GM12878 (cell line): Measurements from ENCODE around the gene APC2. TPM values are rescaled to one million over a fixed set of nuclear protein-coding genes. Genes with fewer than 3 reads are reported as not detected.
A peak's percentile ranks its signal among the peaks of the same experiment; 100 is the strongest.

Experiments
- BACH1 ChIP-seq: fragments of 450-650 bp; IDR thresholded peaks from 2 replicates; pipeline ENCODE4 v1.6.1; 2017; ENCODE audit warnings: mild to moderate bottlenecking, borderline replicate concordance
- CBX5 ChIP-seq: sonication (generic); IDR thresholded peaks from 2 replicates; pipeline ENCODE4 v1.6.1; 2016; ENCODE audit warnings: low read depth, moderate library complexity, mild to moderate bottlenecking, inconsistent platforms
- CHD1 ChIP-seq: IDR thresholded peaks from 2 replicates; pipeline ENCODE4 v1.6.1; 2012; ENCODE audit warnings: low read depth, low read length, improper control_type of control experiment
- CREB1 ChIP-seq: IDR thresholded peaks from 2 replicates; pipeline ENCODE4 v1.6.1; 2012; ENCODE audit warnings: low read depth, mild to moderate bottlenecking, inconsistent platforms
- EED ChIP-seq: sonication (generic); IDR thresholded peaks from 2 replicates; pipeline ENCODE4 v1.6.1; 2016; ENCODE audit warnings: antibody characterized with exemption, low read depth
- EZH2 ChIP-seq: IDR thresholded peaks from 2 replicates; pipeline ENCODE4 v1.6.1; 2012; ENCODE audit warnings: low read depth, mild to moderate bottlenecking, control low read depth, inconsistent platforms, low read length, borderline replicate concordance; ENCODE audit not compliant: control insufficient read depth
- GABPA ChIP-seq: IDR thresholded peaks from 2 replicates; pipeline ENCODE4 v1.6.1; 2014; ENCODE audit warnings: antibody characterized with exemption, low read depth, mild to moderate bottlenecking, inconsistent platforms
- HCFC1 ChIP-seq: fragments of 150-350 bp; IDR thresholded peaks from 2 replicates; pipeline ENCODE4 v1.6.1; 2014; ENCODE audit warnings: low read length
- JUNB ChIP-seq: IDR thresholded peaks from 2 replicates; pipeline ENCODE4 v1.6.1; 2016; ENCODE audit warnings: antibody characterized with exemption, mild to moderate bottlenecking
- KAT2A ChIP-seq: conservative IDR thresholded peaks from 2 replicates; pipeline ENCODE4 v1.6.1; 2011; ENCODE audit warnings: low read depth, low read length; ENCODE audit not compliant: control insufficient read depth
- MXI1 ChIP-seq: fragments of 150-350 bp; IDR thresholded peaks from 2 replicates; pipeline ENCODE4 v1.6.1; 2011; ENCODE audit warnings: low read depth, mild to moderate bottlenecking, inconsistent platforms, low read length, improper control_type of control experiment
- MYB ChIP-seq: fragments of 150-350 bp; IDR thresholded peaks from 2 replicates; pipeline ENCODE4 v1.6.1; 2014; ENCODE audit warnings: mild to moderate bottlenecking, low read depth, low read length, borderline replicate concordance
- PAX5 ChIP-seq: IDR thresholded peaks from 2 replicates; pipeline ENCODE4 v1.6.1; 2011; ENCODE audit warnings: low read depth, low read length, borderline replicate concordance
- RBBP5 ChIP-seq: fragments of 200-600 bp; sonication (generic); conservative IDR thresholded peaks from 2 replicates; pipeline ENCODE4 v1.6.1; 2016
- RCOR1 ChIP-seq: conservative IDR thresholded peaks from 2 replicates; pipeline ENCODE4 v1.6.1; 2012; ENCODE audit warnings: low read depth, low read length, improper control_type of control experiment
- SP1 ChIP-seq: IDR thresholded peaks from one replicate; pipeline ENCODE4 v1.6.1; 2011; ENCODE audit warnings: low read depth, low read length
- TCF7 ChIP-seq: IDR thresholded peaks from 2 replicates; pipeline ENCODE4 v1.6.1; 2014; ENCODE audit warnings: antibody characterized with exemption, borderline replicate concordance
- ZNF207 ChIP-seq: fragments of 450-650 bp; IDR thresholded peaks from 2 replicates; pipeline ENCODE4 v1.6.1; 2014; ENCODE audit warnings: antibody characterized with exemption, mild to moderate bottlenecking, borderline replicate concordance
- ZNF24 ChIP-seq: fragments of 450-650 bp; IDR thresholded peaks from 2 replicates; pipeline ENCODE4 v1.6.1; 2017; ENCODE audit warnings: antibody characterized with exemption, mild to moderate bottlenecking
- polyA plus RNA-seq, 11 experiments: library from polyadenylated mRNA; depleted of rRNA in 4 of 11; unstranded in 6 of 11; stranded (reverse) in 5 of 11; fragments of >200 nt; fragmentation: Nextera tagmentation in 4 of 11; fragmentation: Illumina TruSeq in 1 of 11; extraction: Ambion mirVana in 4 of 11; extraction: Trizol in 1 of 11; gene quantifications; 1 replicate in 1 of 11; 2 replicates in 10 of 11; pipeline versions ENCODE4 v1.2.1 to v1.2.3, GENCODE V29; 2011 to 2016; ENCODE audit warnings: inconsistent platforms in 2 of 11, missing spikeins in 2 of 11, low read depth in 1 of 11
- total RNA-seq, 4 experiments: library from RNA; depleted of rRNA in 3 of 4; stranded (reverse); fragments of >200 nt in 3 of 4; fragmentation: Illumina TruSeq in 1 of 4; extraction: Trizol in 1 of 4; gene quantifications; 2 replicates each; pipeline versions ENCODE4 v1.2.1 to v1.2.3, GENCODE V29; 2013 to 2021
- TF ChIP-seq, protein P1 (sequence below): fragments of 450-650 bp; IDR thresholded peaks from 2 replicates; pipeline ENCODE4 v1.6.1; 2017; ENCODE audit warnings: mild to moderate bottlenecking, low read depth, inconsistent platforms; ENCODE audit not compliant: poor library complexity, severe bottlenecking
- TF ChIP-seq, protein P2 (sequence below): fragments of 150-350 bp; IDR thresholded peaks from 2 replicates; pipeline ENCODE4 v1.6.1; 2016; ENCODE audit warnings: low read depth, low read length
- TF ChIP-seq, protein P3 (sequence below): fragments of 450-650 bp; IDR thresholded peaks from 2 replicates; pipeline ENCODE4 v1.6.1; 2016; ENCODE audit warnings: mild to moderate bottlenecking
- TF ChIP-seq, protein P4 (sequence below): fragments of 450-650 bp; IDR thresholded peaks from 2 replicates; pipeline ENCODE4 v1.6.1; 2017; ENCODE audit warnings: mild to moderate bottlenecking

The APC2 gene
- total and polyA plus RNA-seq, 10 of the 15 experiments (the other 5 are each of a cell fraction or from before 2014, with no cell fraction given): under 0.01 to 0.73 (median 0.04) TPM; not detected in 5

DNA sequence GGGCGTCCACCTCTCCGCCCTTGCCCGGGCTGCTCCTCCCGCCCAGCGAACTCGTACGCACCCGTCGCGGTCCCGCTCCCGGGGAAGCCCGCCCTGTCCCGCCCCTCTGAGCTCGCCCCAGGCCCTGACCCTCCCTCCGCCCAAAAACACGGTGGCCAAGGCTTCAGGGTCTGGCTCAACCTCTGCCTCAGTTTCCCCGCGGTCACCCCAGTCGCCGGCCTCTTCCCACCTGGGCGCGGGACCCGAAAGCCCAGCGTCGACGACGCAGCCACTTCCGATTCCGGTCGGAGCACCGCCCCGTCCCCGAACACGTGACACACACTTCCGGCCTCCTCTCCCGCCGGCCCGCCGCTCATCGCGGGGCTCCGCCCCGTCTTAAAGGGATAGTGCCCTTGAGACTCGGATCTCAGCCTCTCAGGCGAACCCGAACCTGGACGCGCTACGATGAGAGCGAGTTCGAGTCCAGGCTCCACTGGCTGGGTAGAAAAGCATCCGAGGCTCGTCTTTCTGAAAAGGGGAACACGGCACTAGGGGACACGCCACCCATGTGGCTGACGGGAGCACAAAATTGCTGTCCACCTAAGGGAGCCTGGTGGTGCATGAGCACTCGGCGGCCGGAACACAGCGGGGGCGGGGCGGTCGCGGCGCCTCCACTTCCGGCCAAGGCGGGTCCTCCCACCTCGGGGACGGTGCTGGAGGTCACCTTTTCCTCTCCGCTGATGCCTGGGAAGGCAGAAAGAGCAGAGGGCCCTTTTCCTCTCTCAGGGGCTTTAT lies 29.2 kb downstream of the APC2 start, which contains the start of gene C19orf25 (continued):
- TF ChIP-seq, protein P1, sequence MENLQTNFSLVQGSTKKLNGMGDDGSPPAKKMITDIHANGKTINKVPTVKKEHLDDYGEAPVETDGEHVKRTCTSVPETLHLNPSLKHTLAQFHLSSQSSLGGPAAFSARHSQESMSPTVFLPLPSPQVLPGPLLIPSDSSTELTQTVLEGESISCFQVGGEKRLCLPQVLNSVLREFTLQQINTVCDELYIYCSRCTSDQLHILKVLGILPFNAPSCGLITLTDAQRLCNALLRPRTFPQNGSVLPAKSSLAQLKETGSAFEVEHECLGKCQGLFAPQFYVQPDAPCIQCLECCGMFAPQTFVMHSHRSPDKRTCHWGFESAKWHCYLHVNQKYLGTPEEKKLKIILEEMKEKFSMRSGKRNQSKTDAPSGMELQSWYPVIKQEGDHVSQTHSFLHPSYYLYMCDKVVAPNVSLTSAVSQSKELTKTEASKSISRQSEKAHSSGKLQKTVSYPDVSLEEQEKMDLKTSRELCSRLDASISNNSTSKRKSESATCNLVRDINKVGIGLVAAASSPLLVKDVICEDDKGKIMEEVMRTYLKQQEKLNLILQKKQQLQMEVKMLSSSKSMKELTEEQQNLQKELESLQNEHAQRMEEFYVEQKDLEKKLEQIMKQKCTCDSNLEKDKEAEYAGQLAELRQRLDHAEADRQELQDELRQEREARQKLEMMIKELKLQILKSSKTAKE: peak; percentile 65
- TF ChIP-seq CREB1 (peak; percentile 68), JUNB (no peak), PAX5 (0 out of 2 replicates have a peak, but pooled peaks have one; percentile 16), HCFC1 (peak; percentile 32), EZH2 (no peak), ZNF207 (peak; percentile 98), RBBP5 (no peak), ZNF24 (peak; percentile 70; the same call in 1 of the 2 replicates), MYB (no peak), RCOR1 (no peak), GABPA (peak; percentile 88), CBX5 (no peak), SP1 (peak; percentile 62), CHD1 (no peak), TCF7 (no peak), MXI1 (peak; percentile 57; the same call in 1 of the 2 replicates), BACH1 (no peak), EED (no peak), KAT2A (no peak)
- TF ChIP-seq, protein P2, sequence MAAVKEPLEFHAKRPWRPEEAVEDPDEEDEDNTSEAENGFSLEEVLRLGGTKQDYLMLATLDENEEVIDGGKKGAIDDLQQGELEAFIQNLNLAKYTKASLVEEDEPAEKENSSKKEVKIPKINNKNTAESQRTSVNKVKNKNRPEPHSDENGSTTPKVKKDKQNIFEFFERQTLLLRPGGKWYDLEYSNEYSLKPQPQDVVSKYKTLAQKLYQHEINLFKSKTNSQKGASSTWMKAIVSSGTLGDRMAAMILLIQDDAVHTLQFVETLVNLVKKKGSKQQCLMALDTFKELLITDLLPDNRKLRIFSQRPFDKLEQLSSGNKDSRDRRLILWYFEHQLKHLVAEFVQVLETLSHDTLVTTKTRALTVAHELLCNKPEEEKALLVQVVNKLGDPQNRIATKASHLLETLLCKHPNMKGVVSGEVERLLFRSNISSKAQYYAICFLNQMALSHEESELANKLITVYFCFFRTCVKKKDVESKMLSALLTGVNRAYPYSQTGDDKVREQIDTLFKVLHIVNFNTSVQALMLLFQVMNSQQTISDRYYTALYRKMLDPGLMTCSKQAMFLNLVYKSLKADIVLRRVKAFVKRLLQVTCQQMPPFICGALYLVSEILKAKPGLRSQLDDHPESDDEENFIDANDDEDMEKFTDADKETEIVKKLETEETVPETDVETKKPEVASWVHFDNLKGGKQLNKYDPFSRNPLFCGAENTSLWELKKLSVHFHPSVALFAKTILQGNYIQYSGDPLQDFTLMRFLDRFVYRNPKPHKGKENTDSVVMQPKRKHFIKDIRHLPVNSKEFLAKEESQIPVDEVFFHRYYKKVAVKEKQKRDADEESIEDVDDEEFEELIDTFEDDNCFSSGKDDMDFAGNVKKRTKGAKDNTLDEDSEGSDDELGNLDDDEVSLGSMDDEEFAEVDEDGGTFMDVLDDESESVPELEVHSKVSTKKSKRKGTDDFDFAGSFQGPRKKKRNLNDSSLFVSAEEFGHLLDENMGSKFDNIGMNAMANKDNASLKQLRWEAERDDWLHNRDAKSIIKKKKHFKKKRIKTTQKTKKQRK: no peak
- TF ChIP-seq, protein P3, sequence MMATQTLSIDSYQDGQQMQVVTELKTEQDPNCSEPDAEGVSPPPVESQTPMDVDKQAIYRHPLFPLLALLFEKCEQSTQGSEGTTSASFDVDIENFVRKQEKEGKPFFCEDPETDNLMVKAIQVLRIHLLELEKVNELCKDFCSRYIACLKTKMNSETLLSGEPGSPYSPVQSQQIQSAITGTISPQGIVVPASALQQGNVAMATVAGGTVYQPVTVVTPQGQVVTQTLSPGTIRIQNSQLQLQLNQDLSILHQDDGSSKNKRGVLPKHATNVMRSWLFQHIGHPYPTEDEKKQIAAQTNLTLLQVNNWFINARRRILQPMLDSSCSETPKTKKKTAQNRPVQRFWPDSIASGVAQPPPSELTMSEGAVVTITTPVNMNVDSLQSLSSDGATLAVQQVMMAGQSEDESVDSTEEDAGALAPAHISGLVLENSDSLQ: peak; percentile 98
- TF ChIP-seq, protein P4, sequence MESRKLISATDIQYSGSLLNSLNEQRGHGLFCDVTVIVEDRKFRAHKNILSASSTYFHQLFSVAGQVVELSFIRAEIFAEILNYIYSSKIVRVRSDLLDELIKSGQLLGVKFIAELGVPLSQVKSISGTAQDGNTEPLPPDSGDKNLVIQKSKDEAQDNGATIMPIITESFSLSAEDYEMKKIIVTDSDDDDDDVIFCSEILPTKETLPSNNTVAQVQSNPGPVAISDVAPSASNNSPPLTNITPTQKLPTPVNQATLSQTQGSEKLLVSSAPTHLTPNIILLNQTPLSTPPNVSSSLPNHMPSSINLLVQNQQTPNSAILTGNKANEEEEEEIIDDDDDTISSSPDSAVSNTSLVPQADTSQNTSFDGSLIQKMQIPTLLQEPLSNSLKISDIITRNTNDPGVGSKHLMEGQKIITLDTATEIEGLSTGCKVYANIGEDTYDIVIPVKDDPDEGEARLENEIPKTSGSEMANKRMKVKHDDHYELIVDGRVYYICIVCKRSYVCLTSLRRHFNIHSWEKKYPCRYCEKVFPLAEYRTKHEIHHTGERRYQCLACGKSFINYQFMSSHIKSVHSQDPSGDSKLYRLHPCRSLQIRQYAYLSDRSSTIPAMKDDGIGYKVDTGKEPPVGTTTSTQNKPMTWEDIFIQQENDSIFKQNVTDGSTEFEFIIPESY: no peak
